Mesendoderm (in vitro differentiated cells): ENCODE data around the gene SLC8B1.

Experiments used
- DNase-seq: peaks from one replicate; pipeline ENCODE4 v3.0.0; 2013
- H2AK5ac ChIP-seq: 2 replicates; pipeline ENCODE4 v1.6.1; 2013; ENCODE audit warnings: low read length, inconsistent platforms
- H2BK120ac ChIP-seq: 2 replicates; pipeline ENCODE4 v1.6.1; 2013; ENCODE audit warnings: low read depth, mild to moderate bottlenecking, low read length, moderate library complexity, mixed read lengths
- H2BK15ac ChIP-seq: replicated peaks from 2 replicates; pipeline ENCODE4 v1.6.1; 2013; ENCODE audit warnings: low read depth, mild to moderate bottlenecking, moderate library complexity
- H2BK5ac ChIP-seq: 2 replicates; pipeline ENCODE4 v1.6.1; 2013; ENCODE audit warnings: low read length, inconsistent platforms
- H3K18ac ChIP-seq: 2 replicates; pipeline ENCODE4 v1.6.1; 2013; ENCODE audit warnings: mild to moderate bottlenecking, low read length, mixed read lengths
- H3K23ac ChIP-seq: one replicate; pipeline ENCODE4 v1.6.1; 2013; ENCODE audit warnings: low read length
- H3K27ac ChIP-seq: 2 replicates; pipeline ENCODE4 v1.5.1; 2013; ENCODE audit warnings: low read depth, mild to moderate bottlenecking, inconsistent platforms, low read length, moderate library complexity
- H3K27me3 ChIP-seq: 2 replicates; pipeline ENCODE4 v1.6.1; 2013; ENCODE audit warnings: low read length, control low read depth, mild to moderate bottlenecking, inconsistent platforms; ENCODE audit not compliant: insufficient read depth, poor library complexity
- H3K36me3 ChIP-seq: 2 replicates; pipeline ENCODE4 v1.6.1; 2013; ENCODE audit warnings: low read length, inconsistent platforms; ENCODE audit not compliant: control insufficient read depth, insufficient read depth
- H3K4ac ChIP-seq: one replicate; pipeline ENCODE4 v1.6.1; 2013; ENCODE audit warnings: low read depth, mild to moderate bottlenecking, low read length, moderate library complexity
- H3K4me1 ChIP-seq: 2 replicates; pipeline ENCODE4 v1.6.1; 2013; ENCODE audit warnings: low read depth, low read length, inconsistent platforms; ENCODE audit not compliant: control insufficient read depth
- H3K4me2 ChIP-seq: 2 replicates; pipeline ENCODE4 v1.6.1; 2013; ENCODE audit warnings: low read length
- H3K4me3 ChIP-seq: 2 replicates; pipeline ENCODE4 v1.5.1; 2013; ENCODE audit warnings: mild to moderate bottlenecking, low read length
- H3K56ac ChIP-seq: one replicate; pipeline ENCODE4 v1.6.1; 2013; ENCODE audit warnings: low read length
- H3K79me1 ChIP-seq: 2 replicates; pipeline ENCODE4 v1.6.1; 2013; ENCODE audit warnings: low read length, inconsistent platforms
- H3K79me2 ChIP-seq: 2 replicates; pipeline ENCODE4 v1.6.1; 2013; ENCODE audit warnings: mild to moderate bottlenecking, low read length; ENCODE audit not compliant: control insufficient read depth, insufficient read depth
- H3K9ac ChIP-seq: 2 replicates; pipeline ENCODE4 v1.6.1; 2013; ENCODE audit warnings: low read length, inconsistent platforms
- H4K5ac ChIP-seq: one replicate; pipeline ENCODE4 v1.6.1; 2013; ENCODE audit warnings: low read length
- H4K8ac ChIP-seq: one replicate; pipeline ENCODE4 v1.6.1; 2013; ENCODE audit warnings: low read depth, mild to moderate bottlenecking, control low read depth, low read length, moderate library complexity
- WGBS: extraction: QIAGEN DNeasy Blood & Tissue Kit; methylation state at CpG from one replicate; pipeline ENCODE4 v1.1.7; 2013; ENCODE audit warnings: low lambda C conversion rate, missing lambda C conversion rate; ENCODE audit not compliant: insufficient coverage; ENCODE audit errors: extremely low coverage; 5-methylcytosine and 5-hydroxymethylcytosine counted together

SLC8B1 gene

GRCh38 chr12:113299619-113300237 is 35.2 kb downstream of the SLC8B1 start:
- no peak overlapping the region for H4K8ac ChIP-seq
- no peaks in the 10 kb centered on the region for H3K27me3 ChIP-seq
- DNase-seq = peak; percentile 96
- no peak overlapping the region for H2BK15ac ChIP-seq
- H3K4ac ChIP-seq = no peak overlapping the region
- H4K5ac ChIP-seq = no peak overlapping the region
- H3K27ac ChIP-seq = no peak overlapping the region
- H3K79me2 ChIP-seq = no peaks in the 10 kb centered on the region
- H3K9ac ChIP-seq = no peak overlapping the region
- peak overlapping the region; percentile 67 for H3K56ac ChIP-seq
- H3K36me3 ChIP-seq = no peaks in the 10 kb centered on the region
- H3K4me2 ChIP-seq = no peak overlapping the region
- no peak overlapping the region for H3K23ac ChIP-seq
- no peaks in the 10 kb centered on the region for H3K79me1 ChIP-seq
- no peak overlapping the region for H2AK5ac ChIP-seq
- no CpG with 5 or more reads among the region's 14 CpGs for WGBS
- no peak overlapping the region for H2BK120ac ChIP-seq
- H3K4me1 ChIP-seq = peaks cover 3% of the 10 kb centered on the region
- H2BK5ac ChIP-seq = no peak overlapping the region
- H3K4me3 ChIP-seq = no peak overlapping the region
- H3K18ac ChIP-seq = no peak overlapping the region

DNA sequence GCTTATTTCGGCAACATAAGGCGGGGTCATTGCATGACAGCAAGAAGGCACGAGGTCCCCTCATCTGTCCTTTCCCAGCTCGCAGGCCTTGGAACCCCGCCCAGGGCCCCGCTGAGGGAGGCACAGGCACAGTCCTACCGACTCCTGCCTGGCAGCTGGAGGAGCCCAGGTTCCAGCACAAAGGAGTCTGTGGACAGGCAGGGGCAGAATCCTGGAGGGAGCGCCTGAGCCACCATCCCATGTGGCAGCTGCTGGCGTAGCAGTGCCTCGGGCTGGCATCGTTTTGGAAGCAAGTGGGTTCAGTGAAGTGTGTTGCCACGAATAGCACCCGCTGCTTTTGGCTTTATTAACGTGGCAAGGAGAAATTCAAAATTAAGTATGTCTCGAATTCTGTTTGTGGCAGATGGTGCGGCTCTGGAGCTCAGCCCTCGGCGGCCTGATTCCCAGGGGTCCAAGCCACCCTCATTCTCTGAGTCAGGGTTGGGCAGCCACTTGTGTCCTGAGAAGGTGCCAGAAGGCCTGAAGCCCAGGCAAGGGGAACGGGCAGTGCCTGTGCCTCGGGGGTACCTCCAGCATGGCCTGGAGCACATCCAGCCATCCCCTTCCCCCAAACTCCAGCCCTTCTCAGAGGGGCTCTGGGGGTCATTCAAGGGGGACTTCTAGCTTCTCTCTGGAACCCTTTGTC is 35.9 kb downstream of the SLC8B1 start:
- no peak overlapping the region for H3K4me2 ChIP-seq

DNA sequence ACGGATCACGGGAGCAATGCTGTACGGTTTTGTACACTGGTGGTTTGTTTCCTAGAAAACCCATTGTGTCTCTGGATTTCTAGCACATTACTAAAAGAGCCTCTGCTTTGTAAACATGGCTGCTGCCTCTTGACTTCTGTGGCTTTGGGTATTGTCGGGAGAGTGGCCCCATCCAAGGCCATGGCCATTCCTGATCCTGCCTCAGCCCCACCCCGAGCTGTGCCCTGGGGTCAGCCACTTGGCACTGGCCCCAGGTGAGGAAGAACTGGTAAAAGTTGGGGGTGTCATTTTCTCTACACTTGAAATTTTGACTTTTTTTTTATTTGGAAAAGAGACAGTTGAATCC is 36.5 kb downstream of the SLC8B1 start:
- Histone ChIP-seq H3K9ac (no peak overlapping the region), H3K27me3 (no peaks in the 10 kb centered on the region), H3K4me2 (no peak overlapping the region), H3K79me1 (no peaks in the 10 kb centered on the region), H2BK120ac (no peak overlapping the region), H4K8ac (no peak overlapping the region), H3K23ac (no peak overlapping the region), H3K4me1 (peaks cover 3% of the 10 kb centered on the region), H3K27ac (no peak overlapping the region), H3K18ac (no peak overlapping the region), H4K5ac (no peak overlapping the region), H3K4me3 (no peak overlapping the region), H2BK5ac (no peak overlapping the region), H2BK15ac (no peak overlapping the region), H3K4ac (no peak overlapping the region), H3K79me2 (no peaks in the 10 kb centered on the region), H3K36me3 (no peaks in the 10 kb centered on the region), H2AK5ac (no peak overlapping the region), H3K56ac (no peak overlapping the region)
- WGBS = no CpG with 5 or more reads among the region's 5 CpGs
- no peak for DNase-seq

More for the DNA sequence above, 35.9 kb downstream of the SLC8B1 start:
- no peak overlapping the region for H2BK120ac ChIP-seq
- no peak for DNase-seq
- H3K4me1 ChIP-seq = peaks cover 3% of the 10 kb centered on the region
- H3K9ac ChIP-seq = no peak overlapping the region
- peak overlapping the region; percentile 4 for H2AK5ac ChIP-seq
- H4K8ac ChIP-seq = no peak overlapping the region
- H3K4ac ChIP-seq = no peak overlapping the region
- no peaks in the 10 kb centered on the region for H3K79me2 ChIP-seq
- no peaks in the 10 kb centered on the region for H3K27me3 ChIP-seq
- no peak overlapping the region for H3K27ac ChIP-seq
- H4K5ac ChIP-seq = no peak overlapping the region
- H3K56ac ChIP-seq = peak overlapping the region; percentile 67
- H3K36me3 ChIP-seq = no peaks in the 10 kb centered on the region
- H3K18ac ChIP-seq = no peak overlapping the region
- H3K4me3 ChIP-seq = no peak overlapping the region
- H3K79me1 ChIP-seq = no peaks in the 10 kb centered on the region
- no peak overlapping the region for H2BK15ac ChIP-seq
- no CpG with 5 or more reads among the region's 20 CpGs for WGBS
- no peak overlapping the region for H2BK5ac ChIP-seq
- H3K23ac ChIP-seq = peak overlapping the region; percentile 94

DNA sequence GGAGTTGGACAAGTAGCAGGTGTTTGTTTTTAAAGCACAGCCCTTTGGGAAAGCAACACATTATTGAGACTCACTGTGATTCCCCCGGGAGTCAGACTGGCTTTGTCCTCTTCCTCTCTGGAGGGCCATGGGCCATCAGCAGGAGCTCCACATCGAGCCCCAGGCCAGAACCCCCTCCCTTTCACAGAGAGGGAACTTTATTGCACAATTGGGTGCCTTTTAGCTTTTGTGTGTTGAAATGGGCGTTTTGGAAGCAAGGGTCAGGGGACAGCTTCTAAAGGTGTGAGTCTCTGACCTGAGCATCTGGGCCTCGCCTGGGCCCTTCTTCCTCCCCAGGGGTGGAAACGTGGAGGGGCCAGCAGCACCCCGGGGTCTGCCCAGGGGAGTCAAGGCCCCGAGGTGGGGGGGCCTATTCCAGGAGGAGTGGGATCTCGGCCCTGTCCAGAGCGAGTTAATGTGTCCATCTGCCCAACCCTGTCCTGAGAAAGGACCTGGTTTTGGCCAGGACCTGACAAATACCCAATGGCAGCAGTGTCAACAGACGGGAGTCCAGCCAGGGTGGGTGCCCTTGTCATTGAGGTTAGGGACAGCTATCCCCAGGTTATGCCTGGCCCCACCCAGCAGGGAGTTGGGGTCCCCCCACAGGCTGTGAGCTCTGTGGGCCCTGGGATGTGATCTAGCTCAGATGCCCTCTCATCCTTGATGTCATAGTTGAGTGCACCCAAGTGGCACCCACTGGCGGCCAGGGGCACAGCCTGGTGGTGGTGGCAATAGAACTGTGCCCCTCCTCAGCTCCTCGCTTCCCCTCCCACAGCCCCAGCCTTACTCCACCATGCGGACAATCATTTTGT is 37.1 kb downstream of the SLC8B1 start:
- Histone ChIP-seq H2BK120ac (no peak overlapping the region), H3K4me3 (no peak overlapping the region), H3K9ac (no peak overlapping the region), H3K56ac (no peak overlapping the region), H3K79me2 (no peaks in the 10 kb centered on the region), H4K8ac (no peak overlapping the region), H3K36me3 (no peaks in the 10 kb centered on the region), H3K23ac (no peak overlapping the region), H2BK5ac (no peak overlapping the region), H4K5ac (no peak overlapping the region), H2BK15ac (no peak overlapping the region), H2AK5ac (no peak overlapping the region), H3K4me2 (no peak overlapping the region), H3K18ac (no peak overlapping the region), H3K27me3 (no peaks in the 10 kb centered on the region), H3K79me1 (no peaks in the 10 kb centered on the region), H3K27ac (no peak overlapping the region), H3K4me1 (peaks cover 3% of the 10 kb centered on the region), H3K4ac (no peak overlapping the region)
- no CpG with 5 or more reads among the region's 13 CpGs for WGBS
- DNase-seq = no peak

GRCh38 chr12:113297214-113297587 is 37.7 kb downstream of the SLC8B1 start:
- Histone ChIP-seq H3K4me2 (no peak overlapping the region), H3K4me1 (peaks cover 3% of the 10 kb centered on the region), H3K36me3 (no peaks in the 10 kb centered on the region), H2BK15ac (no peak overlapping the region), H3K23ac (no peak overlapping the region), H3K79me1 (no peaks in the 10 kb centered on the region), H2AK5ac (no peak overlapping the region), H3K4me3 (no peak overlapping the region), H3K18ac (no peak overlapping the region), H2BK5ac (no peak overlapping the region), H3K27ac (no peak overlapping the region), H3K9ac (no peak overlapping the region), H3K56ac (no peak overlapping the region), H3K27me3 (no peaks in the 10 kb centered on the region), H3K79me2 (no peaks in the 10 kb centered on the region), H4K8ac (no peak overlapping the region), H2BK120ac (no peak overlapping the region), H3K4ac (no peak overlapping the region), H4K5ac (no peak overlapping the region)
- WGBS = no CpG with 5 or more reads among the region's 9 CpGs
- no peak for DNase-seq
